Central memory CD8-positive, alpha-beta T cell (primary cell): ENCODE data around the gene GTF3C4.
"Not testable (repeated sequence)": the region's sequence is repeated elsewhere in the genome, so short reads cannot be mapped to it uniquely, and the experiment has no call there.

ENCODE experiments used
- ATAC-seq: fragments of 150-1000 bp; cut with Tn5 transposase; replicated peaks from 2 replicates; pipeline ENCODE4 v1.10.0; 2022; ENCODE audit warnings: mild to moderate bottlenecking, moderate FRiP score, moderate number of reproducible peaks; ENCODE audit not compliant: poor library complexity, severe bottlenecking; ENCODE audit errors: extremely low read depth
- DNase-seq, 2 donors: peaks; one replicate each; pipeline ENCODE4 v3.0.0; 2021; ENCODE audit warnings: low spot score in 2 of 2
- H3K27ac Mint-ChIP-seq: one replicate; pipeline ENCODE4 v1.8.0; 2022; ENCODE audit warnings: low read depth, mild to moderate bottlenecking, moderate library complexity, mixed read lengths
- H3K27me3 Mint-ChIP-seq: one replicate; pipeline ENCODE4 v1.8.0; 2022; ENCODE audit warnings: mixed read lengths
- H3K36me3 Mint-ChIP-seq: one replicate; pipeline ENCODE4 v1.8.0; 2022; ENCODE audit warnings: mild to moderate bottlenecking, moderate library complexity, mixed read lengths; ENCODE audit not compliant: insufficient read depth
- H3K4me1 Mint-ChIP-seq: one replicate; pipeline ENCODE4 v1.8.0; 2022; ENCODE audit warnings: mixed read lengths
- H3K4me3 Mint-ChIP-seq: one replicate; pipeline ENCODE4 v1.8.0; 2022; ENCODE audit warnings: mild to moderate bottlenecking, moderate library complexity, mixed read lengths
- H3K9me3 Mint-ChIP-seq: one replicate; pipeline ENCODE4 v1.8.0; 2022; ENCODE audit warnings: mixed read lengths

The GTF3C4 gene

GRCh38 chr9:132711846-132712245 lies 41.6 kb downstream of the GTF3C4 start:
- no peak overlapping the region for H3K27ac Mint-ChIP-seq
- DNase-seq (no peak), ATAC-seq (no peak)
- H3K4me1 Mint-ChIP-seq = no peaks in the 10 kb centered on the region
- H3K4me3 Mint-ChIP-seq = no peak overlapping the region
- H3K27me3 Mint-ChIP-seq = peaks cover 46% of the 10 kb centered on the region
- no peaks in the 10 kb centered on the region for H3K9me3 Mint-ChIP-seq
- H3K36me3 Mint-ChIP-seq = no peaks in the 10 kb centered on the region

- no peak for DNase-seq
- no peak overlapping the region for H3K4me3 Mint-ChIP-seq
- no peaks in the 10 kb centered on the region for H3K36me3 Mint-ChIP-seq
- H3K27me3 Mint-ChIP-seq = peaks cover 52% of the 10 kb centered on the region
- no peaks in the 10 kb centered on the region for H3K9me3 Mint-ChIP-seq
- ATAC-seq = no peak
- no peak overlapping the region for H3K27ac Mint-ChIP-seq
- H3K4me1 Mint-ChIP-seq = no peaks in the 10 kb centered on the region
Observed at GRCh38 chr9:132712753-132713152, 42.5 kb downstream of the GTF3C4 start.

DNA sequence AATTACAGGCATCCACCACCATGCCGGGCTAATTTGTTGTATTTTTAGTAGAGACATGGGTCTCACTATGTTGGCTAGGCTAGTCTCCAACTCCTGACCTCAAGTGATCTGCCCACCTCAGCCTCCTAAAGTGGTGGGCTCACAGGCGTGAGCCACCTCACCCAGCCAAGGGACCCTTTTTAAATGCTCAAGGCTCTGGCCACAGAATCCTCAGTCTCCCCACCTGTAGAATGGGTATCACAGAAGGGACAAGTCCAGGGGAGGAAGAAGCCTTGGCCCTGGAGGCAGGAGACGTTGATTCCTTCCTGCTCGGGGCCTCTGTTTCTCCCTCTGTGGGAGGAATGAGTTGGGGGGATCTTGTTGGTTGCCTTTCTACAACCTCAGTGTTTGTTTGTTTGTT lies 45.7 kb downstream of the GTF3C4 start:
- no peak overlapping the region for H3K4me3 Mint-ChIP-seq
- DNase-seq (no peak), ATAC-seq (no peak)
- H3K27me3 Mint-ChIP-seq = peaks cover 53% of the 10 kb centered on the region
- no peaks in the 10 kb centered on the region for H3K4me1 Mint-ChIP-seq
- no peak overlapping the region for H3K27ac Mint-ChIP-seq
- no peaks in the 10 kb centered on the region for H3K36me3 Mint-ChIP-seq
- no peaks in the 10 kb centered on the region for H3K9me3 Mint-ChIP-seq

- no peak overlapping the region for H3K4me3 Mint-ChIP-seq
- no peak for DNase-seq
- H3K9me3 Mint-ChIP-seq = no peaks in the 10 kb centered on the region
- no peak for ATAC-seq
- H3K4me1 Mint-ChIP-seq = no peaks in the 10 kb centered on the region
- no peak overlapping the region for H3K27ac Mint-ChIP-seq
- peaks cover 48% of the 10 kb centered on the region for H3K27me3 Mint-ChIP-seq
- H3K36me3 Mint-ChIP-seq = no peaks in the 10 kb centered on the region
Observed at GRCh38 chr9:132717326-132717945, 47.2 kb downstream of the GTF3C4 start.

DNA sequence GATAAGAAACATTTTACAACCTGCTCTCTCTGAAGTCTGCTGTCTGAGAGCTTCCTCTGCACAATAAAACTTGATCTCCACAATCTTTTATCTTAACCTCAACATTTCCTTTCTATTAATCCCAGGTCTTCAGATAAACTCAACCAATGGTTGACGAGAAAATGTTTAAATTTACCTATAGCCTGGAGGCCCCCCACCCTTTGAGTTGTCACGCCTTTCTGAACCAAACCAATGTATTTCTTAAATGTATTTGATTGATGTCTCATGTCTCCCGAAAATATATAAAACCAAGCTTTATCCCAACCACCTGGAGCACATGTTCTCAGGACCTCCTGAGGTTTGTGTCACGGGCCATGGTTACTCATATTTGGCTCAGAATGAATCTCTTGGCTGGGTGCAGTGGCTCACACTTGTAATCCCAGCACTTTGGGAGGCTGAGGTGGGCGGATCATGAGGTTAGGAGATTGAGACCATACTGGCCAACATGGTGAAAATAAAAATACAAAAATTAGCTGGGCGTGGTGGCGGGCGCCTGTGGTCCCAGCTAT lies 48.2 kb downstream of the GTF3C4 start:
- H3K27ac Mint-ChIP-seq, H3K36me3 Mint-ChIP-seq, H3K9me3 Mint-ChIP-seq, H3K4me3 Mint-ChIP-seq, H3K4me1 Mint-ChIP-seq, DNase-seq, ATAC-seq: not testable (repeated sequence)
- H3K27me3 Mint-ChIP-seq = peaks cover 38% of the 10 kb centered on the region

GRCh38 chr9:132721661-132722060 lies 51.4 kb downstream of the GTF3C4 start:
- Mint-ChIP-seq H3K4me1 (no peaks in the 10 kb centered on the region), H3K36me3 (no peaks in the 10 kb centered on the region), H3K4me3 (no peak overlapping the region), H3K27ac (no peak overlapping the region), H3K9me3 (no peaks in the 10 kb centered on the region), H3K27me3 (peaks cover 48% of the 10 kb centered on the region)
- no peak for ATAC-seq
- DNase-seq = no peak

DNA sequence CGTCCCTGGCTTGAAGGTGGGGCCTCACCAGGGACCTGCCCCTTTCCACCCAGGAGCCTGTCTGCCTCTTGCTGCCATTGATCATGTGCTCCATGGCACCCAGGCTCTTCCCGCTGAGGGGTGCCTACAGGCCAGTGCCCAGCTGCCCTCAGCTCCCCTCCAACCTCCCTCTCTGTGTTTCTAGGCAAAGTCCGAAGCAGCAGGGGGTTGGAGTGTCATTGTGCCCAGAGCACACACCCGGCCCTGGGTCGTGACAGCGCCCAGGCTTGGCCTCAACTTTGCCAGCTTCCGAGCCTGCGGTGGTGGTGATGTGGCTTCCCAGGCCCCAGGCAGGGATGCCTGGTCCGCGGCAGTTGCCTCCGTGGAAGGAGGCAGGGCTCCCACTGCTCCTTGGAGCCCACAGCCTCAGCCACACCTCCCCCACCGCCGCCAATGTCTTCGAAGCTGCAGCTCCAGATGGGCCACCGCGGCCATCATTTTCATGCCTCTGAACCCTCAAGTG lies 52.4 kb downstream of the GTF3C4 start:
- no peaks in the 10 kb centered on the region for H3K4me1 Mint-ChIP-seq
- no peaks in the 10 kb centered on the region for H3K9me3 Mint-ChIP-seq
- no peaks in the 10 kb centered on the region for H3K36me3 Mint-ChIP-seq
- ATAC-seq (no peak), DNase-seq (no peak)
- no peak overlapping the region for H3K4me3 Mint-ChIP-seq
- H3K27ac Mint-ChIP-seq = no peak overlapping the region
- H3K27me3 Mint-ChIP-seq = peaks cover 44% of the 10 kb centered on the region

DNA sequence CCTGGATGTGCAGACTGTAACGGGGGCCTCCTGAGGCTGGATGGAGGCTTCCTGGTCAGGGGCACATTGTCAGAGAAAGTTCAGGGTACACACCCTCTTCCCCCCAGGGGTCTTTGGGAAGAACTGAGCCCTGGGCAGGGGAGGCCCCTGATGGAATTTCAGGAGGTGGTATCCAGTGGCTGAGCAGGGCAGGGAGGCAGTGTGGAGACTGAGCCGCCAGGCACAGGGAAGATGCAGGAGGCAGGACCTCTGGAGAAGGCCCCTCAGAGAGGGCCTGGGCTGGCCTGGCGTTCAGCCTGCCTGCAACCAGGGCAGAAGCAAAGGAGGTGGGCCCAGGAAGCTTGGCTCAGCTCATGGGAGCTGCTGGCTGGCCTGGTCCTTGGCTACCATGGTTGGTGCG lies 53.5 kb downstream of the GTF3C4 start:
- H3K27me3 Mint-ChIP-seq = peaks cover 44% of the 10 kb centered on the region
- no peak for DNase-seq
- no peak overlapping the region for H3K27ac Mint-ChIP-seq
- no peaks in the 10 kb centered on the region for H3K9me3 Mint-ChIP-seq
- no peaks in the 10 kb centered on the region for H3K4me1 Mint-ChIP-seq
- no peak for ATAC-seq
- no peak overlapping the region for H3K4me3 Mint-ChIP-seq
- no peaks in the 10 kb centered on the region for H3K36me3 Mint-ChIP-seq

GRCh38 chr9:132725306-132725705 lies 55.0 kb downstream of the GTF3C4 start:
- H3K4me1 Mint-ChIP-seq = no peaks in the 10 kb centered on the region
- no peak for DNase-seq
- peaks cover 41% of the 10 kb centered on the region for H3K27me3 Mint-ChIP-seq
- no peaks in the 10 kb centered on the region for H3K9me3 Mint-ChIP-seq
- no peaks in the 10 kb centered on the region for H3K36me3 Mint-ChIP-seq
- no peak overlapping the region for H3K27ac Mint-ChIP-seq
- no peak overlapping the region for H3K4me3 Mint-ChIP-seq
- no peak for ATAC-seq

DNA sequence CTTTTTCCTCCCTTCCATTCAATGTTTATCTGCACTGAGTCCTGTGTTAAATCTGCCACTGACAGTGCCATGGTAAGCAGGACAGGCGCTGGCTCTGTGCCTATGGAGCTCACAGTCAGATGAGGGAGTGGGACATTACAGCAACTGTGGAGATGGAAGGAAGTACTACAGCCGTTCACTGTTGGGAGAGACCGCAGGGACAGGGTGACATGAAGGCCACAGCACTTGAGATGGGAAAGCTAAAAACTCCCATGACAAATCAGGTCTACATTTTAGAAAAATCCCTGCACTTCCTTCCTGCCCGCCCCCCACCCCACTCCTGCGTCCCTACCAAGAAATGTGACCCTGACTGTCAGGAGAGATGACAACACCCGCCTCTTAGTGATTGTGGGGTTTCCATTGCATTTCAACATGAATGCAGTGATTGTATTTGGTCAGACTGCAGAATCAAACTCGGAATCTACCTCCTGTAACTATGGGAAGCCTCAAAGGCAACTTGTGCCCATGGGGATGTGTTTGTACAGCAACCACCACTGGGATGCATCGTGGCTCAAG lies 56.4 kb downstream of the GTF3C4 start:
- ATAC-seq = no peak

DNA sequence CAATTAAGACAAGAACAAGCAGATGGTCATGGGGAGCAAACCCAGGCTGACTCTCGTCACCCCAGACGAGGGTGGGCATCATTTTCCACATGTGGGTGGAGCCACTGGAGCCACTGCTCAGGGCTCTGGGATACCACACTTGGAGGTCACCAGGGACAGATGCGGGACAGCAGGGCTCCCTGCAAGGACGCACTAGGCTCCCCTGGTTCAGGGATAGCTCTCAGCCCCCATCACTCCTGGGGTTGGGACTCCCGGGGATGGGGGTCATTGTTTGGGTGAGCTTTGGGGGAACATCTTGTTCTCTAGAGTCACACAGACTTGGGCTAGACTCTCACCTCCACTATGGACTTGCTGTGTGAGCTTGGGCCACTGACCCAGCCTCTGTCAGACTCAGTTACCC lies 57.8 kb downstream of the GTF3C4 start:
- Mint-ChIP-seq H3K4me1 (no peaks in the 10 kb centered on the region), H3K36me3 (no peaks in the 10 kb centered on the region), H3K27me3 (peaks cover 67% of the 10 kb centered on the region), H3K4me3 (no peak overlapping the region), H3K27ac (no peak overlapping the region), H3K9me3 (no peaks in the 10 kb centered on the region)
- no peak for DNase-seq
- no peak for ATAC-seq

More for the DNA sequence above, 56.4 kb downstream of the GTF3C4 start:
- H3K36me3 Mint-ChIP-seq = no peaks in the 10 kb centered on the region
- H3K27ac Mint-ChIP-seq = no peak overlapping the region
- DNase-seq = no peak
- no peak overlapping the region for H3K4me3 Mint-ChIP-seq
- H3K4me1 Mint-ChIP-seq = no peaks in the 10 kb centered on the region
- no peaks in the 10 kb centered on the region for H3K9me3 Mint-ChIP-seq
- peaks cover 54% of the 10 kb centered on the region for H3K27me3 Mint-ChIP-seq

DNA sequence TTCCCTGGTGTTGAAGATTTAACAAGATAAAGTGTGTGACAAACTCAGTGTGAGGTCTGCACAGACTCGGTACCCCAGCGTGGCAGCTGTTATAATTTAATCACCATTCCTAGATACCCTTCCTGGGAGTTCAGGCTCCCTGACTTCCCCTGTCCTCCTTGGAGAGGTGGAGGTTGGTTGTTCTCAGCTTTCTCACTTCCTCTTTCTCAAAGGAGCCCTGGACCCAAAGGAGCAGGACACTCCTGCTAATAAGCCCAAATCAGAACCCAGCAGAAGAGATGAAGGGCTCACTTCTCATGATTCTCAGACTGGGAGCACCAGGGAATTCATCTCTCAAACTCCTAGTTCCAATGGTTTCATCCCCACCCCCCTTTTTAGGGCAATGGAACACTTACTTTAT lies 58.2 kb downstream of the GTF3C4 start:
- ATAC-seq = no peak

DNA sequence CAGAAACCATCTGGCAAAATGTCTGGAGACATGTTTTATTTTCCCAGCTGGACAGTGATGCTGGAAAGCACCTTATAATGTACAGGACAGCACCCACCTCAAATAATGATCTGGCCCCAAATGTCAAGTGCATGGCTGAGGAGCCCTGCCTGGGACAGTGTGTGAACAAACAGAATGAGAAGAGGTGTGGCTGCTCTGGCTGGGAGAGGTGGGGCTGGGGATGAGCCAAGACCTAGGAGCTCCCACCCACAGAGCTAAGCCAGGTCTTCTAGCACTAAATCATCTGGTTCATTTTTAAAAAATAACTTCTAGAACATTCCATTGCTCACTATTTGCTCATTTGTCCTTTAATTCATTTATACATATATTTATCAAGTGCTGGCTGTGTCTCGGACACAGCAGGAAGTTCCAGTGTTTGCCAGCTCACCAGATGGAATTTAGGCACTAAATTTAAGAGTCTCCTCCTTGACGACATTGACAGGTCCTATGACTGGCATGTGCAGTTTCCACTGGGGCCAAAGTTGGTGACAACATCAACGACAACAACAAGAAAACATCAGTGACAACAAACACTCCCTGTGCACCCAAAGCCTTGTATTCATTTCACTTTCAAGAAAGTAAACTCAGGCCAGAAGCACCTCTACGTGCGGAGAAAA lies 59.1 kb downstream of the GTF3C4 start:
- Mint-ChIP-seq H3K9me3 (no peaks in the 10 kb centered on the region), H3K4me1 (no peaks in the 10 kb centered on the region), H3K27ac (no peak overlapping the region), H3K4me3 (no peak overlapping the region), H3K36me3 (no peaks in the 10 kb centered on the region), H3K27me3 (peaks cover 75% of the 10 kb centered on the region)
- no peak for ATAC-seq
- no peak for DNase-seq

More for the DNA sequence above, 58.2 kb downstream of the GTF3C4 start:
- peaks cover 71% of the 10 kb centered on the region for H3K27me3 Mint-ChIP-seq
- no peak overlapping the region for H3K4me3 Mint-ChIP-seq
- no peak overlapping the region for H3K27ac Mint-ChIP-seq
- H3K4me1 Mint-ChIP-seq = no peaks in the 10 kb centered on the region
- H3K36me3 Mint-ChIP-seq = no peaks in the 10 kb centered on the region
- DNase-seq = no peak
- no peaks in the 10 kb centered on the region for H3K9me3 Mint-ChIP-seq
